Thyroid gland (tissue), 4 donors: ENCODE results near the gene BAIAP3.

ENCODE experiments used
- POLR2A ChIP-seq, 2 donors: fragments of 450-650 bp; IDR thresholded peaks; one replicate each; pipeline ENCODE4 v1.6.1; 2017; ENCODE audit warnings: antibody characterized with exemption in 2 of 2, mild to moderate bottlenecking in 2 of 2, moderate library complexity in 1 of 2
- TF ChIP-seq, protein P1 (sequence below), 6 experiments: fragments of 200-600 bp in 3 of 6; fragments of 450-650 bp in 3 of 6; sonication (generic) in 3 of 6; IDR thresholded peaks; one replicate each; pipeline ENCODE4 v1.5.1; 2016 to 2019; ENCODE audit warnings: antibody characterized with exemption in 6 of 6, mild to moderate bottlenecking in 2 of 6, inconsistent platforms in 1 of 6, moderate library complexity in 1 of 6

DNA sequence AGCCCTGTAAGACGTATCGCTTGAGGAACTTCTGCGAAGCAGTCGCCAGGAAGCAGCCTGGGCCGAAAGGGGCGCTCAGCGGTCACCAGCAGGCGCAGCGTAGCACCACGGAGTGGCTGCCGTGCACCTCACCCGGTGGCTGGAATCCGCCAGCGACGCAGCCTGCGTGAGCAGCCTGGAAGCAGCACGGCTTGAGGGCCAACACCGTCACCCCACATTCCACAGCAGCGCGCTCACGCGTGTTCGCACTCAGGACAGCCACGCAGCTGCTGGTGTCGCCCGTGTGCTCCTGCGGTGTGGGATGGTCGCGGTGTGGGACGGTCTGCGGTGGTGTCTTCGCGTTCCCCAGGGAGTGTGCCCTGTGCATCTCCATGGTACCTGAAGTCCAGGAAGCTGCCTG, 14.4 kb upstream of the BAIAP3 start:
- TF ChIP-seq, protein P1, sequence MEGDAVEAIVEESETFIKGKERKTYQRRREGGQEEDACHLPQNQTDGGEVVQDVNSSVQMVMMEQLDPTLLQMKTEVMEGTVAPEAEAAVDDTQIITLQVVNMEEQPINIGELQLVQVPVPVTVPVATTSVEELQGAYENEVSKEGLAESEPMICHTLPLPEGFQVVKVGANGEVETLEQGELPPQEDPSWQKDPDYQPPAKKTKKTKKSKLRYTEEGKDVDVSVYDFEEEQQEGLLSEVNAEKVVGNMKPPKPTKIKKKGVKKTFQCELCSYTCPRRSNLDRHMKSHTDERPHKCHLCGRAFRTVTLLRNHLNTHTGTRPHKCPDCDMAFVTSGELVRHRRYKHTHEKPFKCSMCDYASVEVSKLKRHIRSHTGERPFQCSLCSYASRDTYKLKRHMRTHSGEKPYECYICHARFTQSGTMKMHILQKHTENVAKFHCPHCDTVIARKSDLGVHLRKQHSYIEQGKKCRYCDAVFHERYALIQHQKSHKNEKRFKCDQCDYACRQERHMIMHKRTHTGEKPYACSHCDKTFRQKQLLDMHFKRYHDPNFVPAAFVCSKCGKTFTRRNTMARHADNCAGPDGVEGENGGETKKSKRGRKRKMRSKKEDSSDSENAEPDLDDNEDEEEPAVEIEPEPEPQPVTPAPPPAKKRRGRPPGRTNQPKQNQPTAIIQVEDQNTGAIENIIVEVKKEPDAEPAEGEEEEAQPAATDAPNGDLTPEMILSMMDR (IDR thresholded peaks at IDR 0.05), result no peak
- no peak for TF ChIP-seq POLR2A (IDR thresholded peaks at IDR 0.05)
